HepG2 (cell line): ENCODE results near the gene AP3D1. TPM values are rescaled to one million over a fixed set of nuclear protein-coding genes. Genes with fewer than 3 reads are reported as not detected.
A peak's percentile ranks its signal among the peaks of the same experiment; 100 is the strongest.

ENCODE experiments used
- BRCA1 ChIP-seq: sonication (generic); formaldehyde crosslinking; IDR thresholded peaks from 2 replicates; pipeline ENCODE4 v1.4.0; 2020; ENCODE audit warnings: missing genetic modification reagents
- CHD4 ChIP-seq: fragments of 200-600 bp; sonication (generic); IDR thresholded peaks from 2 replicates; pipeline ENCODE4 v1.7.0; 2017; ENCODE audit warnings: mild to moderate bottlenecking, low read length, borderline replicate concordance
- JARID2 ChIP-seq: sonication (generic); formaldehyde crosslinking; IDR thresholded peaks from 2 replicates; pipeline ENCODE4 v1.8.1; 2023; ENCODE audit warnings: missing genetic modification reagents, inconsistent platforms; ENCODE audit not compliant: insufficient replicate concordance
- SIN3A ChIP-seq: IDR thresholded peaks from 2 replicates; pipeline ENCODE4 v1.6.1; 2011; ENCODE audit warnings: low read depth, mild to moderate bottlenecking, control low read depth, low read length, borderline replicate concordance
- ZMAT3 ChIP-seq: sonication (generic); formaldehyde crosslinking; conservative IDR thresholded peaks from 2 replicates; pipeline ENCODE4 v1.7.0; 2021; ENCODE audit warnings: missing genetic modification reagents
- ZNF460 ChIP-seq: sonication (generic); formaldehyde crosslinking; IDR thresholded peaks from 2 replicates; pipeline ENCODE4 v1.5.1; 2020; ENCODE audit warnings: missing genetic modification reagents, mild to moderate bottlenecking, borderline replicate concordance
- polyA plus RNA-seq, 8 experiments: library from polyadenylated mRNA; depleted of rRNA in 3 of 8; stranded (reverse) in 7 of 8; unstranded in 1 of 8; fragments of >200 nt; fragmentation: Illumina TruSeq in 4 of 8; extraction: Trizol in 4 of 8; gene quantifications; 2 replicates each; pipeline versions ENCODE4 v1.2.1 to v1.2.3, GENCODE V29; 2011 to 2016; ENCODE audit warnings: low read depth in 4 of 8, missing spikeins in 1 of 8, mixed read lengths in 1 of 8; ENCODE audit not compliant: insufficient read depth in 1 of 8
- total RNA-seq, 5 experiments: library from RNA; depleted of rRNA; stranded (reverse); fragments of >200 nt; fragmentation: Illumina TruSeq; extraction: Trizol; gene quantifications; 2 replicates each; pipeline ENCODE4 v1.2.3, GENCODE V29; 2016; ENCODE audit warnings: low read depth in 1 of 5
- TF ChIP-seq, protein P1 (sequence below): sonication (generic); formaldehyde crosslinking; IDR thresholded peaks from 2 replicates; pipeline ENCODE4 v1.4.0; 2020; ENCODE audit warnings: mild to moderate bottlenecking, missing genetic modification reagents
- TF ChIP-seq, protein P2 (sequence below): sonication (generic); formaldehyde crosslinking; IDR thresholded peaks from 2 replicates; pipeline ENCODE4 v1.5.1; 2020; ENCODE audit warnings: mild to moderate bottlenecking, missing genetic modification reagents
- TF ChIP-seq, protein P3 (sequence below): sonication (generic); formaldehyde crosslinking; IDR thresholded peaks from 2 replicates; pipeline ENCODE4 v1.4.0; 2020; ENCODE audit warnings: missing genetic modification reagents, borderline replicate concordance
- TF ChIP-seq, protein P4 (sequence below): sonication (generic); formaldehyde crosslinking; conservative IDR thresholded peaks from 2 replicates; pipeline ENCODE4 v1.4.0; 2020; ENCODE audit warnings: mild to moderate bottlenecking, missing genetic modification reagents, moderate library complexity

Gene AP3D1
- total and polyA plus RNA-seq, 2 of the 13 experiments (the other 11 are each of a cell fraction or from before 2014, with no cell fraction given) = 68.0 to 82.6 TPM

DNA sequence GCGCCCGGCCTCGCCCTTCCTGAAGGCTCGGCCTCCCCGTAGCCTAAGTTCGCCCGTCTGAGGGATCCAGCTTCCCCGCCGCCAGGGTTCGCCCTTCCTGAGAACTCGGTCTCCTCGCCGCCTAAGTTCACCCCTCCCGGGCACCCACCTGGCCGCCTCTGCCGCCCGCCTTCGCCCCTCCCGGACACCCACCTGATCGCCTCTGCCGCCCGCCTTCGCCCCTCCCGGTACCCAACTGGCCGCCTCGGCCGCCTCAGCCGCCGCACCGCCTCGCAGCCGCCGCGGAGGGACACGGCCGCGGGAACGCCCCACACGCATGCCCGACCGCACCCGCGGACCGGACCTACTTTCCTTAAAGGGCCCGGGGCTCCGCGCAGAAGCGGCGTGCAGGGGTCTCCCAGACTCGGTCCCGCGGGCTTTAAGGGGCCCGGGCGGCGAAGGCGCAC lies 55.3 kb downstream of the AP3D1 start, which contains the start of gene MOB3A (continued):
- TF ChIP-seq, protein P1, sequence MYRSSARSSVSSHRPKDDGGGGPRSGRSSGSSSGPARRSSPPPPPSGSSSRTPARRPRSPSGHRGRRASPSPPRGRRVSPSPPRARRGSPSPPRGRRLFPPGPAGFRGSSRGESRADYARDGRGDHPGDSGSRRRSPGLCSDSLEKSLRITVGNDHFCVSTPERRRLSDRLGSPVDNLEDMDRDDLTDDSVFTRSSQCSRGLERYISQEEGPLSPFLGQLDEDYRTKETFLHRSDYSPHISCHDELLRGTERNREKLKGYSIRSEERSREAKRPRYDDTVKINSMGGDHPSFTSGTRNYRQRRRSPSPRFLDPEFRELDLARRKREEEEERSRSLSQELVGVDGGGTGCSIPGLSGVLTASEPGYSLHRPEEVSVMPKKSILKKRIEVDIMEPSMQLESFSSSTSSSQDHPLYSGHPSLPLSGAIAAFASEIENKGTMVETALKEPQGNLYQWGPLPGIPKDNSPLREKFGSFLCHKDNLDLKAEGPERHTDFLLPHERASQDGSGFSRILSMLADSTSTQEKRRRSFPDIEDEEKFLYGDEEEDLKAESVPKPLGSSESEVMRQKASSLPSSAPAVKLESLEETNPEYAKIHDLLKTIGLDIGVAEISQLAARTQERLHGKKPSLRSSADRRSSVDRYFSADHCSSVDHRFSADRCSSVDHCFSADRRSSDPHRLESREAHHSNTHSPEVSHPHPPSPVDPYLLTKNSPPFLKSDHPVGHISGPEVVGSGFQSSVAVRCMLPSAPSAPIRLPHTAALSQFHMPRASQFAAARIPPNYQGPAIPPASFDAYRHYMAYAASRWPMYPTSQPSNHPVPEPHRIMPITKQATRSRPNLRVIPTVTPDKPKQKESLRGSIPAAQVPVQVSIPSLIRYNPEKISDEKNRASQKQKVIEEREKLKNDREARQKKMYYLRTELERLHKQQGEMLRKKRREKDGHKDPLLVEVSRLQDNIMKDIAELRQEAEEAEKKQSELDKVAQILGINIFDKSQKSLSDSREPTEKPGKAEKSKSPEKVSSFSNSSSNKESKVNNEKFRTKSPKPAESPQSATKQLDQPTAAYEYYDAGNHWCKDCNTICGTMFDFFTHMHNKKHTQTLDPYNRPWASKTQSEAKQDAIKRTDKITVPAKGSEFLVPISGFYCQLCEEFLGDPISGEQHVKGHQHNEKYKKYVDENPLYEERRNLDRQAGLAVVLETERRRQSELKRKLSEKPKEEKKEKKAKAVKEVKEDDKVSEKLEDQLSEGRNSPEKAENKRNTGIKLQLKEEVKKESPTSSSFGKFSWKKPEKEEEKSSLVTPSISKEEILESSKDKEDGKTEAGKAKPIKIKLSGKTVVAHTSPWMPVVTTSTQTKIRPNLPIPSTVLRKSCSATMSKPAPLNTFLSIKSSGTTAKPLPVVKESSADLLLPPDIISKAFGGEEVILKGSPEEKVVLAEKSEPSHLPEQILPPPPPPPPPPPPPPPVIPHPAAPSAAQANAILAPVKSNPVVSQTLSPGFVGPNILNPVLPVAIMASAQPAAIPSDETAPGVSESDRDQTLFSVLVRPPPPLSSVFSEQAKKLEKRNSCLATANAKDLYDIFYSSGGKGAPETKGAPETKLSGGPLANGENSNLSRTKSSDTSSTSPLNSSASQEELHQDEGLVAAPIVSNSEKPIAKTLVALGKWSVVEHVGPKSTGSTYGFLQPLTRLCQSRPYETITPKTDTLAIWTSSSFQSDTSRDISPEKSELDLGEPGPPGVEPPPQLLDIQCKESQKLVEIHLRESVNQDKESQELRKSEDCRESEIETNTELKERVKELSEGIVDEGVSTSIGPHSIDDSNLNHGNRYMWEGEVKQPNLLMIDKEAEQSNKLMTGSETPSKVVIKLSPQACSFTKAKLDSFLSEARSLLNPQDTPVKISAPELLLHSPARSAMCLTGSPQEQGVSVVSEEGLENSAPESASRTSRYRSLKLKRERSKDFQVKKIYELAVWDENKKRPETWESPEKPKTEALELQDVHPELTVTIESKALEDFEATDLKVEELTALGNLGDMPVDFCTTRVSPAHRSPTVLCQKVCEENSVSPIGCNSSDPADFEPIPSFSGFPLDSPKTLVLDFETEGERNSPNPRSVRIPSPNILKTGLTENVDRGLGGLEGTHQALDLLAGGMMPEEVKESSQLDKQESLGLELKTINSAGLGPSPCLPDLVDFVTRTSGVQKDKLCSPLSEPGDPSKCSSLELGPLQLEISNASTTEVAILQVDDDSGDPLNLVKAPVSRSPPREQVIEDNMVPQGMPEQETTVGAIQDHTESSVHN (CRISPR knock-in tag) = 0 out of 2 replicates have a peak, but pooled peaks have one; percentile 52
- peak; percentile 61 for TF ChIP-seq ZMAT3 (CRISPR knock-in tag)
- TF ChIP-seq, protein P2, sequence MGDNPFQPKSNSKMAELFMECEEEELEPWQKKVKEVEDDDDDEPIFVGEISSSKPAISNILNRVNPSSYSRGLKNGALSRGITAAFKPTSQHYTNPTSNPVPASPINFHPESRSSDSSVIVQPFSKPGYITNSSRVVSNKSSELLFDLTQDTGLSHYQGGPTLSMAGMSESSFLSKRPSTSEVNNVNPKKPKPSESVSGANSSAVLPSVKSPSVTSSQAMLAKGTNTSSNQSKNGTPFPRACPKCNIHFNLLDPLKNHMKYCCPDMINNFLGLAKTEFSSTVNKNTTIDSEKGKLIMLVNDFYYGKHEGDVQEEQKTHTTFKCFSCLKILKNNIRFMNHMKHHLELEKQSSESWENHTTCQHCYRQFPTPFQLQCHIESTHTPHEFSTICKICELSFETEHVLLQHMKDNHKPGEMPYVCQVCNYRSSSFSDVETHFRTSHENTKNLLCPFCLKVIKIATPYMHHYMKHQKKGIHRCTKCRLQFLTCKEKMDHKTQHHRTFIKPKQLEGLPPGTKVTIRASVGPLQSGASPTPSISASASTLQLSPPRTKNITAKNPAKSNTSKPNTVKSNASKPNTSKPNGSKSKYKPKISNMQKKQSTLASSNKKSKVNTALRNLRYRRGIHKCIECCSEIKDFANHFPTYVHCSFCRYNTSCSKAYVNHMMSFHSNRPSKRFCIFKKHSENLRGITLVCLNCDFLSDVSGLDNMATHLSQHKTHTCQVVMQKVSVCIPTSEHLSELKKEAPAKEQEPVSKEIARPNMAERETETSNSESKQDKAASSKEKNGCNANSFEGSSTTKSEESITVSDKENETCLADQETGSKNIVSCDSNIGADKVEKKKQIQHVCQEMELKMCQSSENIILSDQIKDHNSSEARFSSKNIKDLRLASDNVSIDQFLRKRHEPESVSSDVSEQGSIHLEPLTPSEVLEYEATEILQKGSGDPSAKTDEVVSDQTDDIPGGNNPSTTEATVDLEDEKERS (CRISPR knock-in tag) = peak; percentile 76; the same call in 1 of the 2 replicates
- no peak for TF ChIP-seq JARID2
- 0 out of 2 replicates have a peak, but pooled peaks have one; percentile 9 for TF ChIP-seq SIN3A
- no peak for TF ChIP-seq BRCA1 (CRISPR knock-in tag)
- TF ChIP-seq CHD4 = 0 out of 2 replicates have a peak, but pooled peaks have one; percentile 41
- TF ChIP-seq, protein P3, sequence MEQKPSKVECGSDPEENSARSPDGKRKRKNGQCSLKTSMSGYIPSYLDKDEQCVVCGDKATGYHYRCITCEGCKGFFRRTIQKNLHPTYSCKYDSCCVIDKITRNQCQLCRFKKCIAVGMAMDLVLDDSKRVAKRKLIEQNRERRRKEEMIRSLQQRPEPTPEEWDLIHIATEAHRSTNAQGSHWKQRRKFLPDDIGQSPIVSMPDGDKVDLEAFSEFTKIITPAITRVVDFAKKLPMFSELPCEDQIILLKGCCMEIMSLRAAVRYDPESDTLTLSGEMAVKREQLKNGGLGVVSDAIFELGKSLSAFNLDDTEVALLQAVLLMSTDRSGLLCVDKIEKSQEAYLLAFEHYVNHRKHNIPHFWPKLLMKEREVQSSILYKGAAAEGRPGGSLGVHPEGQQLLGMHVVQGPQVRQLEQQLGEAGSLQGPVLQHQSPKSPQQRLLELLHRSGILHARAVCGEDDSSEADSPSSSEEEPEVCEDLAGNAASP (CRISPR knock-in tag) = 0 out of 2 replicates have a peak, but pooled peaks have one; percentile 46
- peak; percentile 24 for TF ChIP-seq ZNF460 (CRISPR knock-in tag)
- TF ChIP-seq, protein P4, sequence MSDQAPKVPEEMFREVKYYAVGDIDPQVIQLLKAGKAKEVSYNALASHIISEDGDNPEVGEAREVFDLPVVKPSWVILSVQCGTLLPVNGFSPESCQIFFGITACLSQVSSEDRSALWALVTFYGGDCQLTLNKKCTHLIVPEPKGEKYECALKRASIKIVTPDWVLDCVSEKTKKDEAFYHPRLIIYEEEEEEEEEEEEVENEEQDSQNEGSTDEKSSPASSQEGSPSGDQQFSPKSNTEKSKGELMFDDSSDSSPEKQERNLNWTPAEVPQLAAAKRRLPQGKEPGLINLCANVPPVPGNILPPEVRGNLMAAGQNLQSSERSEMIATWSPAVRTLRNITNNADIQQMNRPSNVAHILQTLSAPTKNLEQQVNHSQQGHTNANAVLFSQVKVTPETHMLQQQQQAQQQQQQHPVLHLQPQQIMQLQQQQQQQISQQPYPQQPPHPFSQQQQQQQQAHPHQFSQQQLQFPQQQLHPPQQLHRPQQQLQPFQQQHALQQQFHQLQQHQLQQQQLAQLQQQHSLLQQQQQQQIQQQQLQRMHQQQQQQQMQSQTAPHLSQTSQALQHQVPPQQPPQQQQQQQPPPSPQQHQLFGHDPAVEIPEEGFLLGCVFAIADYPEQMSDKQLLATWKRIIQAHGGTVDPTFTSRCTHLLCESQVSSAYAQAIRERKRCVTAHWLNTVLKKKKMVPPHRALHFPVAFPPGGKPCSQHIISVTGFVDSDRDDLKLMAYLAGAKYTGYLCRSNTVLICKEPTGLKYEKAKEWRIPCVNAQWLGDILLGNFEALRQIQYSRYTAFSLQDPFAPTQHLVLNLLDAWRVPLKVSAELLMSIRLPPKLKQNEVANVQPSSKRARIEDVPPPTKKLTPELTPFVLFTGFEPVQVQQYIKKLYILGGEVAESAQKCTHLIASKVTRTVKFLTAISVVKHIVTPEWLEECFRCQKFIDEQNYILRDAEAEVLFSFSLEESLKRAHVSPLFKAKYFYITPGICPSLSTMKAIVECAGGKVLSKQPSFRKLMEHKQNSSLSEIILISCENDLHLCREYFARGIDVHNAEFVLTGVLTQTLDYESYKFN (CRISPR knock-in tag) = peak; percentile 71
